ENCODE results near the gene NBR1.

NBR1 gene

GRCh38 chr17:43211123-43211479, 40.1 kb downstream of the NBR1 start:
- Histone ChIP-seq H3K4me1 (ENCODE audit: control insufficient read depth, insufficient read depth, low read length) (no peaks in the 10 kb centered on the region), H3K9me3 (ENCODE audit: control insufficient read depth, insufficient read depth, low read depth, low read length) (no peaks in the 10 kb centered on the region), H3K4me3 (ENCODE audit: low read depth, low read length) (no peak overlapping the region), H3K36me3 (ENCODE audit: control insufficient read depth in 2 of 2, insufficient read depth in 1 of 2, low read length in 2 of 2) (peaks cover 17 to 89% of the 10 kb centered on the region in 2 experiments), H3K27ac (ENCODE audit: extremely low read depth, low read depth, low read length) (no peak overlapping the region)
- TF ChIP-seq HOXC10 (CRISPR knock-in tag; IDR thresholded peaks at IDR 0.05): no peak
- no peak for TF ChIP-seq SCRT2 (tag by site-specific recombination; IDR thresholded peaks at IDR 0.05)
- TF ChIP-seq ZNF366 (tag by site-specific recombination; conservative IDR thresholded peaks at IDR 0.05): no peak
- no peak for TF ChIP-seq KLF8 (tag by site-specific recombination; IDR thresholded peaks at IDR 0.05)
- no peak for TF ChIP-seq ZNF174 (tag by site-specific recombination; IDR thresholded peaks at IDR 0.05)
- no peak for TF ChIP-seq ZNF341 (tag by site-specific recombination; IDR thresholded peaks at IDR 0.05; ENCODE audit: low read depth)
- no peak for TF ChIP-seq TSHZ1 (tag by site-specific recombination; IDR thresholded peaks at IDR 0.05; ENCODE audit: borderline replicate concordance)
- no peak for TF ChIP-seq ZNF335 (tag by site-specific recombination; conservative IDR thresholded peaks at IDR 0.05)
- TF ChIP-seq ZNF629 (tag by site-specific recombination; IDR thresholded peaks at IDR 0.05): no peak
- POLR2A ChIA-PET: no interaction called here
- CTCF ChIA-PET: interaction anchor here (0.6 kb wide), 1 partner anchor 198 kb away, joined by 3 read pairs; no protein-coding TSS in a partner anchor

GRCh38 chr17:43211480-43212402, 40.7 kb downstream of the NBR1 start, which contains the start of gene TMEM106A:
Gene TMEM106A, plus strand, starts transcription at chr17:43211875. Its CDS starts 1,167 bp downstream, at chr17:43213042.
- no peak within 1 kb of the TSS for H3K4me3 ChIP-seq (ENCODE audit: low read depth, low read length)
- peaks cover 17 to 89% of the 10 kb centered on the region in 2 experiments for H3K36me3 ChIP-seq (ENCODE audit: control insufficient read depth in 2 of 2, insufficient read depth in 1 of 2, low read length in 2 of 2)
- H3K9me3 ChIP-seq (ENCODE audit: control insufficient read depth, insufficient read depth, low read depth, low read length): no peaks in the 10 kb centered on the region
- POLR2A ChIA-PET: interaction anchor here (1.2 kb wide), 1 partner anchor 11 kb away, joined by 5 read pairs; no protein-coding TSS in a partner anchor
- CTCF ChIA-PET: no interaction called here
- H3K27ac ChIP-seq (ENCODE audit: extremely low read depth, low read depth, low read length): no peak within 1 kb of the TSS
- TF ChIP-seq ZBTB48 (tag by site-specific recombination; IDR thresholded peaks at IDR 0.05) (no peak), ZNF140 (tag by site-specific recombination; IDR thresholded peaks at IDR 0.05) (no peak), ZNF112 (tag by site-specific recombination; IDR thresholded peaks at IDR 0.05) (no peak), SCRT2 (tag by site-specific recombination; IDR thresholded peaks at IDR 0.05) (no peak), ZNF600 (tag by site-specific recombination; IDR thresholded peaks at IDR 0.05) (no peak), GLIS1 (tag by site-specific recombination; IDR thresholded peaks at IDR 0.05) (no peak), ZNF473 (tag by site-specific recombination; IDR thresholded peaks at IDR 0.05) (no peak), RBAK (tag by site-specific recombination; IDR thresholded peaks at IDR 0.05) (no peak), YY2 (tag by site-specific recombination; IDR thresholded peaks at IDR 0.05) (no peak), KLF16 (tag by site-specific recombination; IDR thresholded peaks at IDR 0.05) (no peak), ZNF16 (tag by site-specific recombination; IDR thresholded peaks at IDR 0.05; ENCODE audit: low read depth) (no peak), ZNF791 (tag by site-specific recombination; IDR thresholded peaks at IDR 0.05) (no peak), ZNF514 (tag by site-specific recombination; IDR thresholded peaks at IDR 0.05) (no peak), HOXD13 (CRISPR knock-in tag; IDR thresholded peaks at IDR 0.05; ENCODE audit: borderline replicate concordance) (no peak), GFI1B (tag by site-specific recombination; IDR thresholded peaks at IDR 0.05) (no peak)
- no peaks in the 10 kb centered on the region for H3K4me1 ChIP-seq (ENCODE audit: control insufficient read depth, insufficient read depth, low read length)

All from HEK293 (cell line).